HepG2 (cell line): ENCODE data around the gene PEX10. TPM values are rescaled to one million over a fixed set of nuclear protein-coding genes. Genes with fewer than 3 reads are reported as not detected.

ENCODE experiments used
- ATAC-seq: fragments of 200-7000 bp; cut with Tn5 transposase; 3 replicates; pipeline ENCODE4 v1.9.1; 2020; ENCODE audit warnings: mild to moderate bottlenecking, moderate library complexity
- BruUV-seq: library from RNA; stranded (reverse); fragments of 400-500 nt; replicated peaks from 2 replicates; lab custom pipeline; 2021; lab: Mats Ljungman, UMichigan
- CTCF ChIA-PET: fragments of 300-600 bp; formaldehyde crosslinking; extraction: SDS; loops from one replicate; lab custom pipeline; 2021; ENCODE audit warnings: low total read pairs, inconsistent platforms, low intra/inter-chr PET ratio; lab: Yijun Ruan, JAX
- POLR2A ChIA-PET: fragments of 350-600 bp; sonication (Branson Sonifier 250); formaldehyde crosslinking; loops from one replicate; lab custom pipeline; 2020; ENCODE audit warnings: antibody characterized with exemption, inconsistent platforms; lab: Yijun Ruan, JAX
- DNase-seq: peaks from one replicate; pipeline ENCODE4 v3.0.0-alpha.2; 2015; ENCODE audit warnings: low spot score
- FAIRE-seq: peaks from 3 replicates; lab custom pipeline; 2011; peaks lifted over from hg19 to GRCh38; lab: Jason Lieb, UNC
- H2AFZ ChIP-seq: one replicate; pipeline ENCODE4 v1.6.1; 2011; ENCODE audit warnings: low read length, inconsistent platforms
- H3K27ac ChIP-seq: fragments of 300-600 bp; 3 replicates; pipeline ENCODE4 v1.8.0; 2011; ENCODE audit warnings: mixed run types, mild to moderate bottlenecking, mixed read lengths, low read length, inconsistent platforms; ENCODE audit not compliant: insufficient read depth; ENCODE audit errors: extremely low read length
- H3K27me3 ChIP-seq, 2 experiments: fragments of 200-600 bp in 1 of 2; 2 replicates in 1 of 2; 3 replicates in 1 of 2; pipeline versions ENCODE4 v1.6.0 to v1.8.0; 2011; ENCODE audit warnings: low read length in 2 of 2, mild to moderate bottlenecking in 2 of 2, moderate library complexity in 2 of 2, inconsistent platforms in 1 of 2; ENCODE audit not compliant: insufficient read depth in 2 of 2, control insufficient read depth in 1 of 2
- H3K36me3 ChIP-seq, 2 experiments: fragments of 200-600 bp in 1 of 2; replicated peaks in 1 of 2; 2 replicates in 1 of 2; 3 replicates in 1 of 2; pipeline versions ENCODE4 v1.5.1 to v1.8.0; 2011; ENCODE audit warnings: low read length in 2 of 2, inconsistent platforms in 1 of 2; ENCODE audit not compliant: insufficient read depth in 2 of 2, control insufficient read depth in 1 of 2
- H3K4me1 ChIP-seq: 2 replicates; pipeline ENCODE4 v1.5.1; 2012; ENCODE audit warnings: low read length, inconsistent platforms; ENCODE audit not compliant: insufficient read depth
- H3K4me2 ChIP-seq: 2 replicates; pipeline ENCODE4 v1.6.0; 2011; ENCODE audit warnings: low read depth, low read length, inconsistent platforms
- H3K4me3 ChIP-seq, 3 experiments: fragments of 200-600 bp in 1 of 3; sonication (generic), shearing (Covaris generic) in 1 of 3; replicated peaks in 1 of 3; 2 replicates each; pipeline ENCODE4 v1.5.1; 2011 to 2016; ENCODE audit warnings: low read length in 3 of 3, inconsistent platforms in 2 of 3, low read depth in 2 of 3, mild to moderate bottlenecking in 2 of 3, control low read depth in 1 of 3, mixed read lengths in 1 of 3; ENCODE audit not compliant: insufficient read depth in 1 of 3
- H3K79me2 ChIP-seq: one replicate; pipeline ENCODE4 v1.6.1; 2011; ENCODE audit warnings: low read length, inconsistent platforms; ENCODE audit not compliant: insufficient read depth
- H3K9ac ChIP-seq: 2 replicates; pipeline ENCODE4 v1.6.0; 2011; ENCODE audit warnings: mild to moderate bottlenecking, low read depth, low read length, inconsistent platforms; ENCODE audit not compliant: insufficient read depth
- H3K9me3 ChIP-seq: 2 replicates; pipeline ENCODE4 v1.5.1; 2012; ENCODE audit warnings: mild to moderate bottlenecking, low read length
- H4K20me1 ChIP-seq: 2 replicates; pipeline ENCODE4 v1.6.0; 2011; ENCODE audit warnings: inconsistent platforms, mild to moderate bottlenecking, low read length, moderate library complexity; ENCODE audit not compliant: insufficient read depth
- ELF3 ChIP-seq: IDR thresholded peaks from 2 replicates; pipeline ENCODE4 v1.6.1; 2016; ENCODE audit warnings: missing genetic modification reagents, missing compliant biosample characterization
- GLMP ChIP-seq: sonication (generic); formaldehyde crosslinking; IDR thresholded peaks from 2 replicates; pipeline ENCODE4 v1.9.0; 2021; ENCODE audit warnings: missing genetic modification reagents, mild to moderate bottlenecking, borderline replicate concordance
- MZF1 ChIP-seq: sonication (generic); formaldehyde crosslinking; IDR thresholded peaks from 2 replicates; pipeline ENCODE4 v1.8.1; 2023; ENCODE audit warnings: mild to moderate bottlenecking, missing genetic modification reagents, borderline replicate concordance
- ZNF691 ChIP-seq: sonication (generic); formaldehyde crosslinking; IDR thresholded peaks from 2 replicates; pipeline ENCODE4 v1.4.0; 2020; ENCODE audit warnings: missing genetic modification reagents, low read depth, mild to moderate bottlenecking, borderline replicate concordance
- ZNF891 ChIP-seq: sonication (generic); formaldehyde crosslinking; IDR thresholded peaks from 2 replicates; pipeline ENCODE4 v1.5.0; 2020; ENCODE audit warnings: mild to moderate bottlenecking, missing genetic modification reagents
- WGBS: methylation state at CpG from one replicate; pipeline ENCODE4 v1.1.6; 2017; ENCODE audit warnings: low lambda C conversion rate; 5-methylcytosine and 5-hydroxymethylcytosine counted together
- in situ Hi-C: cut with HindIII; loops from 2 replicates; pipeline ENCODE4 v1.10.0; 2017; ENCODE audit warnings: low pct_unique_long_range_greater_than_20kb; ENCODE audit not compliant: extremely low pct_ligation_motif_present
- intact Hi-C: fragments of 100-400 bp; cut with micrococcal nuclease; formaldehyde crosslinking; loops from one replicate; pipeline ENCODE4 v1.10.0; 2022; ENCODE audit not compliant: unreplicated experiment
- polyA plus RNA-seq, 8 experiments: library from polyadenylated mRNA; depleted of rRNA in 3 of 8; stranded (reverse) in 7 of 8; unstranded in 1 of 8; fragments of >200 nt; fragmentation: Illumina TruSeq in 4 of 8; extraction: Trizol in 4 of 8; gene quantifications; 2 replicates each; pipeline versions ENCODE4 v1.2.1 to v1.2.3, GENCODE V29; 2011 to 2016; ENCODE audit warnings: low read depth in 4 of 8, missing spikeins in 1 of 8, mixed read lengths in 1 of 8; ENCODE audit not compliant: insufficient read depth in 1 of 8
- total RNA-seq, 5 experiments: library from RNA; depleted of rRNA; stranded (reverse); fragments of >200 nt; fragmentation: Illumina TruSeq; extraction: Trizol; gene quantifications; 2 replicates each; pipeline ENCODE4 v1.2.3, GENCODE V29; 2016; ENCODE audit warnings: low read depth in 1 of 5

The PEX10 gene
- total and polyA plus RNA-seq, 2 of the 13 experiments (the other 11 are each of a cell fraction or from before 2014, with no cell fraction given) = 16.1 to 39.6 TPM

- BruUV-seq = no TSS peak
- in situ Hi-C loops = no loop called here
- no peak for ATAC-seq
- CTCF ChIA-PET = no interaction called here
- intact Hi-C loops = no loop called here
- Histone ChIP-seq H4K20me1 (peaks cover 2% of the 10 kb centered on the region; the same call in 1 of the 2 replicates), H3K27ac (no peak overlapping the region), H3K9ac (no peak overlapping the region), H3K27me3 (no peaks in the 10 kb centered on the region), H3K4me1 (peaks cover 7% of the 10 kb centered on the region), H3K4me2 (no peak overlapping the region), H2AFZ (no peak overlapping the region), H3K9me3 (no peaks in the 10 kb centered on the region), H3K79me2 (peaks cover 11% of the 10 kb centered on the region), H3K36me3 (peaks cover 30 to 77% of the 10 kb centered on the region in 2 experiments), H3K4me3 (no peak overlapping the region)
- no peak for FAIRE-seq
- POLR2A ChIA-PET = no interaction called here
- DNase-seq = no peak
- TF ChIP-seq MZF1 (CRISPR knock-in tag) (no peak), GLMP (CRISPR knock-in tag) (no peak), ZNF691 (CRISPR knock-in tag) (no peak), ZNF891 (CRISPR knock-in tag) (no peak), ELF3 (CRISPR knock-in tag) (no peak)
- 98% methylated on average over 7 of the region's 7 CpGs for WGBS
These were observed 13.5 kb downstream of the PEX10 start for GRCh38 chr1:2398871-2399270.
